HEK293 (cell line): Measurements from ENCODE around the gene OAT.

Experiments used
- BCL11A ChIP-seq: fragments of 450-650 bp; formaldehyde crosslinking; IDR thresholded peaks from 2 replicates; pipeline ENCODE4 v1.5.1; 2016; ENCODE audit warnings: low read depth, missing biosample characterization, missing genetic modification characterization
- EGR2 ChIP-seq: fragments of 450-650 bp; formaldehyde crosslinking; IDR thresholded peaks from 2 replicates; pipeline ENCODE4 v1.5.1; 2016; ENCODE audit warnings: low read depth, missing biosample characterization, missing genetic modification characterization
- KLF1 ChIP-seq: fragments of 450-650 bp; formaldehyde crosslinking; IDR thresholded peaks from 2 replicates; pipeline ENCODE4 v1.5.1; 2016; ENCODE audit warnings: missing biosample characterization, missing genetic modification characterization
- KLF7 ChIP-seq: fragments of 450-650 bp; formaldehyde crosslinking; IDR thresholded peaks from 2 replicates; pipeline ENCODE4 v1.5.1; 2016; ENCODE audit warnings: missing biosample characterization, missing genetic modification characterization, borderline replicate concordance
- MZF1 ChIP-seq: fragments of 450-650 bp; formaldehyde crosslinking; IDR thresholded peaks from 2 replicates; pipeline ENCODE4 v1.5.1; 2017; ENCODE audit warnings: missing biosample characterization, missing genetic modification characterization, borderline replicate concordance
- SP3 ChIP-seq: fragments of 450-650 bp; formaldehyde crosslinking; IDR thresholded peaks from 2 replicates; pipeline ENCODE4 v1.5.1; 2016; ENCODE audit warnings: missing biosample characterization, missing genetic modification characterization
- SP7 ChIP-seq: fragments of 450-650 bp; formaldehyde crosslinking; IDR thresholded peaks from 2 replicates; pipeline ENCODE4 v1.5.1; 2016; ENCODE audit warnings: missing biosample characterization, missing genetic modification characterization
- TRIM28 ChIP-seq: IDR thresholded peaks from 2 replicates; pipeline ENCODE4 v1.6.1; 2011; ENCODE audit warnings: low read length, control low read depth, borderline replicate concordance
- ZFP3 ChIP-seq: fragments of 450-650 bp; formaldehyde crosslinking; IDR thresholded peaks from 2 replicates; pipeline ENCODE4 v1.5.1; 2016; ENCODE audit warnings: low read depth, missing biosample characterization, missing genetic modification characterization
- ZFP41 ChIP-seq: fragments of 450-650 bp; formaldehyde crosslinking; IDR thresholded peaks from 2 replicates; pipeline ENCODE4 v1.5.1; 2016; ENCODE audit warnings: missing biosample characterization, missing genetic modification characterization, borderline replicate concordance
- ZIC2 ChIP-seq: fragments of 450-650 bp; formaldehyde crosslinking; IDR thresholded peaks from 2 replicates; pipeline ENCODE4 v1.5.1; 2016; ENCODE audit warnings: missing biosample characterization, missing genetic modification characterization
- ZNF146 ChIP-seq: fragments of 450-650 bp; formaldehyde crosslinking; IDR thresholded peaks from 2 replicates; pipeline ENCODE4 v1.5.1; 2016; ENCODE audit warnings: missing biosample characterization, missing genetic modification characterization
- ZNF174 ChIP-seq: fragments of 450-650 bp; formaldehyde crosslinking; IDR thresholded peaks from 2 replicates; pipeline ENCODE4 v1.5.0; 2017; ENCODE audit warnings: missing biosample characterization, mild to moderate bottlenecking, missing genetic modification characterization
- ZNF19 ChIP-seq: fragments of 450-650 bp; formaldehyde crosslinking; IDR thresholded peaks from 2 replicates; pipeline ENCODE4; 2016; ENCODE audit warnings: missing biosample characterization, missing genetic modification characterization, low read depth
- ZNF23 ChIP-seq: fragments of 450-650 bp; formaldehyde crosslinking; IDR thresholded peaks from 2 replicates; pipeline ENCODE4 v1.5.1; 2016; ENCODE audit warnings: missing biosample characterization, missing genetic modification characterization, borderline replicate concordance
- ZNF530 ChIP-seq: fragments of 450-650 bp; formaldehyde crosslinking; IDR thresholded peaks from 2 replicates; pipeline ENCODE4 v1.5.1; 2016; ENCODE audit warnings: low read depth, missing biosample characterization, missing genetic modification characterization
- ZNF544 ChIP-seq: fragments of 450-650 bp; formaldehyde crosslinking; IDR thresholded peaks from 2 replicates; pipeline ENCODE4 v1.5.0; 2017; ENCODE audit warnings: missing biosample characterization, missing genetic modification characterization
- ZNF624 ChIP-seq: fragments of 450-650 bp; formaldehyde crosslinking; IDR thresholded peaks from 2 replicates; pipeline ENCODE4 v1.5.1; 2017; ENCODE audit warnings: missing biosample characterization, missing genetic modification characterization
- ZNF677 ChIP-seq: fragments of 450-650 bp; IDR thresholded peaks from 2 replicates; pipeline ENCODE4 v1.5.0; 2018; ENCODE audit warnings: missing biosample characterization, mild to moderate bottlenecking, missing genetic modification characterization, moderate library complexity
- ZNF776 ChIP-seq: fragments of 450-650 bp; formaldehyde crosslinking; IDR thresholded peaks from 2 replicates; pipeline ENCODE4 v1.5.0; 2017; ENCODE audit warnings: missing biosample characterization, missing genetic modification characterization, borderline replicate concordance
- ZXDB ChIP-seq: fragments of 450-650 bp; formaldehyde crosslinking; IDR thresholded peaks from 2 replicates; pipeline ENCODE4 v1.5.1; 2016; ENCODE audit warnings: missing biosample characterization, missing genetic modification characterization
- TF ChIP-seq, protein P1 (sequence below): fragments of 450-650 bp; formaldehyde crosslinking; IDR thresholded peaks from 2 replicates; pipeline ENCODE4 v1.5.1; 2017; ENCODE audit warnings: missing biosample characterization, missing genetic modification characterization
- TF ChIP-seq, protein P2 (sequence below): fragments of 450-650 bp; formaldehyde crosslinking; conservative IDR thresholded peaks from 2 replicates; pipeline ENCODE4 v1.5.1; 2016; ENCODE audit warnings: low read depth, missing biosample characterization, missing genetic modification characterization
- TF ChIP-seq, protein P3 (sequence below): fragments of 450-650 bp; formaldehyde crosslinking; IDR thresholded peaks from 2 replicates; pipeline ENCODE4 v1.5.1; 2016; ENCODE audit warnings: missing biosample characterization, missing genetic modification characterization
- TF ChIP-seq, protein P4 (sequence below): fragments of 450-650 bp; formaldehyde crosslinking; IDR thresholded peaks from 2 replicates; pipeline ENCODE4 v1.5.1; 2016; ENCODE audit warnings: missing biosample characterization, missing genetic modification characterization
- TF ChIP-seq, protein P5 (sequence below): fragments of 450-650 bp; formaldehyde crosslinking; IDR thresholded peaks from 2 replicates; pipeline ENCODE4 v1.5.1; 2016; ENCODE audit warnings: missing biosample characterization, missing genetic modification characterization
- TF ChIP-seq, protein P6 (sequence below): fragments of 450-650 bp; formaldehyde crosslinking; IDR thresholded peaks from 2 replicates; pipeline ENCODE4 v1.5.1; 2016; ENCODE audit warnings: missing biosample characterization, missing genetic modification characterization
- TF ChIP-seq, protein P7 (sequence below): fragments of 450-650 bp; formaldehyde crosslinking; IDR thresholded peaks from 2 replicates; pipeline ENCODE4 v1.5.1; 2016; ENCODE audit warnings: missing biosample characterization, missing genetic modification characterization

Gene OAT

DNA sequence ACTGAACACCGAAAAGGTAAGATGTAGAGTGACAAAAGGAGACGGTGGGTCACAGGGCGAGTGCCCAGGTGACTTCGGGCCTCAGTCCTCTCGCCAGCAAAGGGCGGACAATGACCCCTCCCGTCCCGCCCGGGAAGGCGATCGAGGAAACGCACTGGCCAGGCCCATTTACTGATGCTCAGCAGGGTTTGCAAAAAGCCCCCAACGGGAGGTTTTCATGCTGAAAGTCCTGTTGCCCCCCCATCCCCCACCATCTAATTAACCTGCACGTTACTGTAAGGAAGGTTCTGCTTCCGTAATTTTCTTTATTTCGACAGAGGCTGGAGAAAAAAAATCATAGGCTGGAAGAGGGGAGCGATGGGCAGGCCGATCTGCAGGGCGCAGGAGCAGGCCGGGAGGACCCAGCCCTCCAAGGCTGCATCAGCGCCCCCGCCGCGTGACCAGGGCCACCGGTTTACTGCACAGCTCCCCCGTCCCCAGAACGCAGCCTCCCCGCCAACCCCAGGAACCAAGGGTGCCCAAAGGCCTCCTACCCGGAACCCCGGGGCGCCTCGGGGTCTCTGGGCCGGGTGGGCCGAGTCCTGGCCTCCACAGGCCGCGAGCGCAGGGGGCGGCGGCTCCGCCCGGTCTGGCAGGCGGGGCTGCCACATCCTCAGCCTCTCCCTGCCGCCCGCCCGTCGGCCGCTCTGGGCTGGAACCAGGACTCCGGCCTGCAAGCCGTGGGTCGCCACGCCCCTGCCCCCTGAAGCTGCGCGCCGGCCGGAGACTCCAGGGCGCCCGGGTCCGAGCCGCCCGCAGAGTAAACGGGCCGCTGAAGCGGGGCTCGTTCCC is 613 bp downstream of the OAT start (continued):
- no peak for TF ChIP-seq ZNF776 (tag by site-specific recombination)
- no peak for TF ChIP-seq ZNF544 (tag by site-specific recombination)
- TF ChIP-seq KLF7 (tag by site-specific recombination): 0 out of 2 replicates have a peak, but pooled peaks have one; percentile 30
- no peak for TF ChIP-seq ZFP41 (tag by site-specific recombination)
- TF ChIP-seq, protein P1, sequence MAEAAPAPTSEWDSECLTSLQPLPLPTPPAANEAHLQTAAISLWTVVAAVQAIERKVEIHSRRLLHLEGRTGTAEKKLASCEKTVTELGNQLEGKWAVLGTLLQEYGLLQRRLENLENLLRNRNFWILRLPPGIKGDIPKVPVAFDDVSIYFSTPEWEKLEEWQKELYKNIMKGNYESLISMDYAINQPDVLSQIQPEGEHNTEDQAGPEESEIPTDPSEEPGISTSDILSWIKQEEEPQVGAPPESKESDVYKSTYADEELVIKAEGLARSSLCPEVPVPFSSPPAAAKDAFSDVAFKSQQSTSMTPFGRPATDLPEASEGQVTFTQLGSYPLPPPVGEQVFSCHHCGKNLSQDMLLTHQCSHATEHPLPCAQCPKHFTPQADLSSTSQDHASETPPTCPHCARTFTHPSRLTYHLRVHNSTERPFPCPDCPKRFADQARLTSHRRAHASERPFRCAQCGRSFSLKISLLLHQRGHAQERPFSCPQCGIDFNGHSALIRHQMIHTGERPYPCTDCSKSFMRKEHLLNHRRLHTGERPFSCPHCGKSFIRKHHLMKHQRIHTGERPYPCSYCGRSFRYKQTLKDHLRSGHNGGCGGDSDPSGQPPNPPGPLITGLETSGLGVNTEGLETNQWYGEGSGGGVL (tag by site-specific recombination): no peak
- TF ChIP-seq ZNF146 (tag by site-specific recombination): no peak
- no peak for TF ChIP-seq ZNF174 (tag by site-specific recombination)
- no peak for TF ChIP-seq ZXDB (tag by site-specific recombination)
- 0 out of 2 replicates have a peak, but pooled peaks have one; percentile 22 for TF ChIP-seq SP7 (tag by site-specific recombination)
- TF ChIP-seq, protein P2, sequence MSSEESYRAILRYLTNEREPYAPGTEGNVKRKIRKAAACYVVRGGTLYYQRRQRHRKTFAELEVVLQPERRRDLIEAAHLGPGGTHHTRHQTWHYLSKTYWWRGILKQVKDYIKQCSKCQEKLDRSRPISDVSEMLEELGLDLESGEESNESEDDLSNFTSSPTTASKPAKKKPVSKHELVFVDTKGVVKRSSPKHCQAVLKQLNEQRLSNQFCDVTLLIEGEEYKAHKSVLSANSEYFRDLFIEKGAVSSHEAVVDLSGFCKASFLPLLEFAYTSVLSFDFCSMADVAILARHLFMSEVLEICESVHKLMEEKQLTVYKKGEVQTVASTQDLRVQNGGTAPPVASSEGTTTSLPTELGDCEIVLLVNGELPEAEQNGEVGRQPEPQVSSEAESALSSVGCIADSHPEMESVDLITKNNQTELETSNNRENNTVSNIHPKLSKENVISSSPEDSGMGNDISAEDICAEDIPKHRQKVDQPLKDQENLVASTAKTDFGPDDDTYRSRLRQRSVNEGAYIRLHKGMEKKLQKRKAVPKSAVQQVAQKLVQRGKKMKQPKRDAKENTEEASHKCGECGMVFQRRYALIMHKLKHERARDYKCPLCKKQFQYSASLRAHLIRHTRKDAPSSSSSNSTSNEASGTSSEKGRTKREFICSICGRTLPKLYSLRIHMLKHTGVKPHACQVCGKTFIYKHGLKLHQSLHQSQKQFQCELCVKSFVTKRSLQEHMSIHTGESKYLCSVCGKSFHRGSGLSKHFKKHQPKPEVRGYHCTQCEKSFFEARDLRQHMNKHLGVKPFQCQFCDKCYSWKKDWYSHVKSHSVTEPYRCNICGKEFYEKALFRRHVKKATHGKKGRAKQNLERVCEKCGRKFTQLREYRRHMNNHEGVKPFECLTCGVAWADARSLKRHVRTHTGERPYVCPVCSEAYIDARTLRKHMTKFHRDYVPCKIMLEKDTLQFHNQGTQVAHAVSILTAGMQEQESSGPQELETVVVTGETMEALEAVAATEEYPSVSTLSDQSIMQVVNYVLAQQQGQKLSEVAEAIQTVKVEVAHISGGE (tag by site-specific recombination): no peak
- no peak for TF ChIP-seq ZNF23 (tag by site-specific recombination)
- TF ChIP-seq, protein P3, sequence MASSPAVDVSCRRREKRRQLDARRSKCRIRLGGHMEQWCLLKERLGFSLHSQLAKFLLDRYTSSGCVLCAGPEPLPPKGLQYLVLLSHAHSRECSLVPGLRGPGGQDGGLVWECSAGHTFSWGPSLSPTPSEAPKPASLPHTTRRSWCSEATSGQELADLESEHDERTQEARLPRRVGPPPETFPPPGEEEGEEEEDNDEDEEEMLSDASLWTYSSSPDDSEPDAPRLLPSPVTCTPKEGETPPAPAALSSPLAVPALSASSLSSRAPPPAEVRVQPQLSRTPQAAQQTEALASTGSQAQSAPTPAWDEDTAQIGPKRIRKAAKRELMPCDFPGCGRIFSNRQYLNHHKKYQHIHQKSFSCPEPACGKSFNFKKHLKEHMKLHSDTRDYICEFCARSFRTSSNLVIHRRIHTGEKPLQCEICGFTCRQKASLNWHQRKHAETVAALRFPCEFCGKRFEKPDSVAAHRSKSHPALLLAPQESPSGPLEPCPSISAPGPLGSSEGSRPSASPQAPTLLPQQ (tag by site-specific recombination): no peak
- TF ChIP-seq EGR2 (tag by site-specific recombination): no peak
- TF ChIP-seq, protein P4, sequence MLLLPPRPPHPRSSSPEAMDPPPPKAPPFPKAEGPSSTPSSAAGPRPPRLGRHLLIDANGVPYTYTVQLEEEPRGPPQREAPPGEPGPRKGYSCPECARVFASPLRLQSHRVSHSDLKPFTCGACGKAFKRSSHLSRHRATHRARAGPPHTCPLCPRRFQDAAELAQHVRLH: no peak
- no peak for TF ChIP-seq MZF1
- no peak for TF ChIP-seq ZFP3 (tag by site-specific recombination)
- no peak for TF ChIP-seq TRIM28
- TF ChIP-seq, protein P5, sequence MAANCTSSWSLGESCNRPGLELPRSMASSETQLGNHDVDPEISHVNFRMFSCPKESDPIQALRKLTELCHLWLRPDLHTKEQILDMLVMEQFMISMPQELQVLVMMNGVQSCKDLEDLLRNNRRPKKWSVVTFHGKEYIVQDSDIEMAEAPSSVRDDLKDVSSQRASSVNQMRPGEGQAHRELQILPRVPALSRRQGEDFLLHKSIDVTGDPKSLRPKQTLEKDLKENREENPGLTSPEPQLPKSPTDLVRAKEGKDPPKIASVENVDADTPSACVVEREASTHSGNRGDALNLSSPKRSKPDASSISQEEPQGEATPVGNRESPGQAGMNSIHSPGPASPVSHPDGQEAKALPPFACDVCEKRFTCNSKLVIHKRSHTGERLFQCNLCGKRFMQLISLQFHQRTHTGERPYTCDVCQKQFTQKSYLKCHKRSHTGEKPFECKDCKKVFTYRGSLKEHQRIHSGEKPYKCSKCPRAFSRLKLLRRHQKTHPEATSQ (tag by site-specific recombination): no peak
- TF ChIP-seq KLF1: peak; percentile 24; the same call in 1 of the 2 replicates
- TF ChIP-seq, protein P6, sequence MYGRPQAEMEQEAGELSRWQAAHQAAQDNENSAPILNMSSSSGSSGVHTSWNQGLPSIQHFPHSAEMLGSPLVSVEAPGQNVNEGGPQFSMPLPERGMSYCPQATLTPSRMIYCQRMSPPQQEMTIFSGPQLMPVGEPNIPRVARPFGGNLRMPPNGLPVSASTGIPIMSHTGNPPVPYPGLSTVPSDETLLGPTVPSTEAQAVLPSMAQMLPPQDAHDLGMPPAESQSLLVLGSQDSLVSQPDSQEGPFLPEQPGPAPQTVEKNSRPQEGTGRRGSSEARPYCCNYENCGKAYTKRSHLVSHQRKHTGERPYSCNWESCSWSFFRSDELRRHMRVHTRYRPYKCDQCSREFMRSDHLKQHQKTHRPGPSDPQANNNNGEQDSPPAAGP: 0 out of 2 replicates have a peak, but pooled peaks have one; percentile 19
- peak; percentile 49 for TF ChIP-seq ZIC2
- TF ChIP-seq ZNF624: no peak
- no peak for TF ChIP-seq ZNF677 (tag by site-specific recombination)
- peak; percentile 21 for TF ChIP-seq SP3 (tag by site-specific recombination)
- TF ChIP-seq BCL11A (tag by site-specific recombination): no peak
- TF ChIP-seq ZNF530 (tag by site-specific recombination): no peak
- no peak for TF ChIP-seq ZNF19 (tag by site-specific recombination)
- TF ChIP-seq, protein P7, sequence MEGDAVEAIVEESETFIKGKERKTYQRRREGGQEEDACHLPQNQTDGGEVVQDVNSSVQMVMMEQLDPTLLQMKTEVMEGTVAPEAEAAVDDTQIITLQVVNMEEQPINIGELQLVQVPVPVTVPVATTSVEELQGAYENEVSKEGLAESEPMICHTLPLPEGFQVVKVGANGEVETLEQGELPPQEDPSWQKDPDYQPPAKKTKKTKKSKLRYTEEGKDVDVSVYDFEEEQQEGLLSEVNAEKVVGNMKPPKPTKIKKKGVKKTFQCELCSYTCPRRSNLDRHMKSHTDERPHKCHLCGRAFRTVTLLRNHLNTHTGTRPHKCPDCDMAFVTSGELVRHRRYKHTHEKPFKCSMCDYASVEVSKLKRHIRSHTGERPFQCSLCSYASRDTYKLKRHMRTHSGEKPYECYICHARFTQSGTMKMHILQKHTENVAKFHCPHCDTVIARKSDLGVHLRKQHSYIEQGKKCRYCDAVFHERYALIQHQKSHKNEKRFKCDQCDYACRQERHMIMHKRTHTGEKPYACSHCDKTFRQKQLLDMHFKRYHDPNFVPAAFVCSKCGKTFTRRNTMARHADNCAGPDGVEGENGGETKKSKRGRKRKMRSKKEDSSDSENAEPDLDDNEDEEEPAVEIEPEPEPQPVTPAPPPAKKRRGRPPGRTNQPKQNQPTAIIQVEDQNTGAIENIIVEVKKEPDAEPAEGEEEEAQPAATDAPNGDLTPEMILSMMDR (tag by site-specific recombination): peak; percentile 63
